Mesendoderm (in vitro differentiated cells): ENCODE results near the gene CREBBP.

Experiments used
- DNase-seq: peaks from one replicate; pipeline ENCODE4 v3.0.0; 2013
- H2AK5ac ChIP-seq: 2 replicates; pipeline ENCODE4 v1.6.1; 2013; ENCODE audit warnings: low read length, inconsistent platforms
- H2BK120ac ChIP-seq: 2 replicates; pipeline ENCODE4 v1.6.1; 2013; ENCODE audit warnings: low read depth, mild to moderate bottlenecking, low read length, moderate library complexity, mixed read lengths
- H2BK15ac ChIP-seq: replicated peaks from 2 replicates; pipeline ENCODE4 v1.6.1; 2013; ENCODE audit warnings: low read depth, mild to moderate bottlenecking, moderate library complexity
- H2BK5ac ChIP-seq: 2 replicates; pipeline ENCODE4 v1.6.1; 2013; ENCODE audit warnings: low read length, inconsistent platforms
- H3K18ac ChIP-seq: 2 replicates; pipeline ENCODE4 v1.6.1; 2013; ENCODE audit warnings: mild to moderate bottlenecking, low read length, mixed read lengths
- H3K23ac ChIP-seq: one replicate; pipeline ENCODE4 v1.6.1; 2013; ENCODE audit warnings: low read length
- H3K27ac ChIP-seq: 2 replicates; pipeline ENCODE4 v1.5.1; 2013; ENCODE audit warnings: low read depth, mild to moderate bottlenecking, inconsistent platforms, low read length, moderate library complexity
- H3K27me3 ChIP-seq: 2 replicates; pipeline ENCODE4 v1.6.1; 2013; ENCODE audit warnings: low read length, control low read depth, mild to moderate bottlenecking, inconsistent platforms; ENCODE audit not compliant: insufficient read depth, poor library complexity
- H3K36me3 ChIP-seq: 2 replicates; pipeline ENCODE4 v1.6.1; 2013; ENCODE audit warnings: low read length, inconsistent platforms; ENCODE audit not compliant: control insufficient read depth, insufficient read depth
- H3K4ac ChIP-seq: one replicate; pipeline ENCODE4 v1.6.1; 2013; ENCODE audit warnings: low read depth, mild to moderate bottlenecking, low read length, moderate library complexity
- H3K4me1 ChIP-seq: 2 replicates; pipeline ENCODE4 v1.6.1; 2013; ENCODE audit warnings: low read depth, low read length, inconsistent platforms; ENCODE audit not compliant: control insufficient read depth
- H3K4me2 ChIP-seq: 2 replicates; pipeline ENCODE4 v1.6.1; 2013; ENCODE audit warnings: low read length
- H3K4me3 ChIP-seq: 2 replicates; pipeline ENCODE4 v1.5.1; 2013; ENCODE audit warnings: mild to moderate bottlenecking, low read length
- H3K56ac ChIP-seq: one replicate; pipeline ENCODE4 v1.6.1; 2013; ENCODE audit warnings: low read length
- H3K79me1 ChIP-seq: 2 replicates; pipeline ENCODE4 v1.6.1; 2013; ENCODE audit warnings: low read length, inconsistent platforms
- H3K79me2 ChIP-seq: 2 replicates; pipeline ENCODE4 v1.6.1; 2013; ENCODE audit warnings: mild to moderate bottlenecking, low read length; ENCODE audit not compliant: control insufficient read depth, insufficient read depth
- H3K9ac ChIP-seq: 2 replicates; pipeline ENCODE4 v1.6.1; 2013; ENCODE audit warnings: low read length, inconsistent platforms
- H4K5ac ChIP-seq: one replicate; pipeline ENCODE4 v1.6.1; 2013; ENCODE audit warnings: low read length
- H4K8ac ChIP-seq: one replicate; pipeline ENCODE4 v1.6.1; 2013; ENCODE audit warnings: low read depth, mild to moderate bottlenecking, control low read depth, low read length, moderate library complexity
- WGBS: extraction: QIAGEN DNeasy Blood & Tissue Kit; methylation state at CpG from one replicate; pipeline ENCODE4 v1.1.7; 2013; ENCODE audit warnings: low lambda C conversion rate, missing lambda C conversion rate; ENCODE audit not compliant: insufficient coverage; ENCODE audit errors: extremely low coverage; 5-methylcytosine and 5-hydroxymethylcytosine counted together

The CREBBP gene

GRCh38 chr16:3841729-3842508 is 38.6 kb downstream of the CREBBP start:
- no peak overlapping the region for H3K27ac ChIP-seq
- H2BK5ac ChIP-seq: no peak overlapping the region
- no peak overlapping the region for H3K4ac ChIP-seq
- peaks cover 46% of the 10 kb centered on the region for H3K79me2 ChIP-seq
- no peak overlapping the region for H2BK15ac ChIP-seq
- H2AK5ac ChIP-seq: no peak overlapping the region
- H3K23ac ChIP-seq: no peak overlapping the region
- H3K18ac ChIP-seq: no peak overlapping the region
- H4K5ac ChIP-seq: no peak overlapping the region
- H3K4me2 ChIP-seq: no peak overlapping the region
- no peaks in the 10 kb centered on the region for H3K27me3 ChIP-seq
- no peak overlapping the region for H3K4me3 ChIP-seq
- no peak overlapping the region for H3K9ac ChIP-seq
- no CpG with 5 or more reads among the region's 10 CpGs for WGBS
- no peak overlapping the region for H2BK120ac ChIP-seq
- peaks cover 1% of the 10 kb centered on the region for H3K4me1 ChIP-seq
- H4K8ac ChIP-seq: no peak overlapping the region
- no peak overlapping the region for H3K56ac ChIP-seq
- DNase-seq: no peak
- peaks cover 10% of the 10 kb centered on the region for H3K79me1 ChIP-seq
- H3K36me3 ChIP-seq: peaks cover 2% of the 10 kb centered on the region

- Histone ChIP-seq H3K36me3 (peaks cover 2% of the 10 kb centered on the region), H3K56ac (no peak overlapping the region), H3K23ac (no peak overlapping the region), H2BK15ac (no peak overlapping the region), H2AK5ac (no peak overlapping the region), H3K4ac (no peak overlapping the region), H2BK120ac (no peak overlapping the region), H3K4me1 (peaks cover 1% of the 10 kb centered on the region), H3K18ac (no peak overlapping the region), H3K79me1 (peaks cover 10% of the 10 kb centered on the region), H4K8ac (no peak overlapping the region), H3K9ac (no peak overlapping the region), H3K27ac (no peak overlapping the region), H4K5ac (no peak overlapping the region), H3K4me3 (no peak overlapping the region), H3K4me2 (no peak overlapping the region), H3K79me2 (peaks cover 44% of the 10 kb centered on the region), H2BK5ac (no peak overlapping the region), H3K27me3 (no peaks in the 10 kb centered on the region)
- no CpG with 5 or more reads among the region's 4 CpGs for WGBS
- no peak for DNase-seq
Measured at GRCh38 chr16:3839402-3840184, 40.9 kb downstream of the CREBBP start.

- H3K4me3 ChIP-seq: no peak overlapping the region
- H3K23ac ChIP-seq: no peak overlapping the region
- no peak overlapping the region for H3K4me2 ChIP-seq
- H4K5ac ChIP-seq: no peak overlapping the region
- H3K79me2 ChIP-seq: peaks cover 52% of the 10 kb centered on the region
- no CpG with 5 or more reads among the region's 9 CpGs for WGBS
- no peak overlapping the region for H2BK5ac ChIP-seq
- peaks cover 1% of the 10 kb centered on the region for H3K4me1 ChIP-seq
- no peak overlapping the region for H2AK5ac ChIP-seq
- peaks cover 11% of the 10 kb centered on the region for H3K79me1 ChIP-seq
- no peaks in the 10 kb centered on the region for H3K27me3 ChIP-seq
- H2BK15ac ChIP-seq: no peak overlapping the region
- DNase-seq: no peak
- peaks cover 2% of the 10 kb centered on the region for H3K36me3 ChIP-seq
- H3K27ac ChIP-seq: no peak overlapping the region
- no peak overlapping the region for H3K9ac ChIP-seq
- H2BK120ac ChIP-seq: no peak overlapping the region
- H3K56ac ChIP-seq: no peak overlapping the region
- no peak overlapping the region for H3K4ac ChIP-seq
- no peak overlapping the region for H3K18ac ChIP-seq
- H4K8ac ChIP-seq: no peak overlapping the region
Measured at GRCh38 chr16:3838600-3839401, 41.7 kb downstream of the CREBBP start.

- no peaks in the 10 kb centered on the region for H3K27me3 ChIP-seq
- H2BK5ac ChIP-seq: no peak overlapping the region
- H4K5ac ChIP-seq: no peak overlapping the region
- no peak overlapping the region for H2BK120ac ChIP-seq
- H3K4ac ChIP-seq: no peak overlapping the region
- no peak overlapping the region for H3K56ac ChIP-seq
- no peak overlapping the region for H3K4me3 ChIP-seq
- no peak overlapping the region for H3K23ac ChIP-seq
- H3K79me2 ChIP-seq: peaks cover 50% of the 10 kb centered on the region
- peaks cover 13% of the 10 kb centered on the region for H3K79me1 ChIP-seq
- no peak overlapping the region for H2BK15ac ChIP-seq
- no peak overlapping the region for H2AK5ac ChIP-seq
- H4K8ac ChIP-seq: no peak overlapping the region
- H3K18ac ChIP-seq: no peak overlapping the region
- H3K9ac ChIP-seq: no peak overlapping the region
- no peak overlapping the region for H3K27ac ChIP-seq
- peaks cover 1% of the 10 kb centered on the region for H3K4me1 ChIP-seq
- DNase-seq: no peak
- WGBS: no CpG with 5 or more reads among the region's 5 CpGs
- H3K36me3 ChIP-seq: peaks cover 2% of the 10 kb centered on the region
- no peak overlapping the region for H3K4me2 ChIP-seq
Measured at GRCh38 chr16:3837851-3838586, 42.5 kb downstream of the CREBBP start.

GRCh38 chr16:3836641-3837040 is 43.9 kb downstream of the CREBBP start:
- no peak overlapping the region for H3K4me3 ChIP-seq
- H2BK15ac ChIP-seq: no peak overlapping the region
- H2AK5ac ChIP-seq: no peak overlapping the region
- no peaks in the 10 kb centered on the region for H3K4me1 ChIP-seq
- no peak overlapping the region for H3K27ac ChIP-seq
- H2BK120ac ChIP-seq: no peak overlapping the region
- H4K5ac ChIP-seq: no peak overlapping the region
- H3K79me2 ChIP-seq: peaks cover 55% of the 10 kb centered on the region
- H4K8ac ChIP-seq: no peak overlapping the region
- no peak overlapping the region for H3K23ac ChIP-seq
- H3K18ac ChIP-seq: no peak overlapping the region
- peaks cover 15% of the 10 kb centered on the region for H3K79me1 ChIP-seq
- no peak overlapping the region for H3K9ac ChIP-seq
- no peak overlapping the region for H2BK5ac ChIP-seq
- no peak overlapping the region for H3K4ac ChIP-seq
- no peak for DNase-seq
- WGBS: no CpG with 5 or more reads among the region's 4 CpGs
- H3K4me2 ChIP-seq: no peak overlapping the region
- no peak overlapping the region for H3K56ac ChIP-seq
- no peaks in the 10 kb centered on the region for H3K27me3 ChIP-seq
- H3K36me3 ChIP-seq: peaks cover 2% of the 10 kb centered on the region
